HG03432 (cell line): ENCODE results near the gene ZNF484.
"Not testable (repeated sequence)": the region's sequence is repeated elsewhere in the genome, so short reads cannot be mapped to it uniquely, and the experiment has no call there.

ENCODE experiments used
- ATAC-seq: cut with Tn5 transposase; IDR thresholded peaks from one replicate; pipeline ENCODE4 v1.9.1; 2021; ENCODE audit warnings: mild to moderate bottlenecking, moderate library complexity; ENCODE audit not compliant: unreplicated experiment

ZNF484 gene

GRCh38 chr9:92877531-92878430, at the start of gene ZNF484:
ZNF484 (minus strand) TSS chr9:92878038; CDS start chr9:92875029, 3,009 bp downstream.
- peak; percentile 98 for ATAC-seq

GRCh38 chr9:92920437-92920836, 42.6 kb upstream of the ZNF484 start:
- ATAC-seq = no peak

GRCh38 chr9:92917176-92917800, 39.5 kb upstream of the ZNF484 start:
- ATAC-seq = no peak

GRCh38 chr9:92911511-92912475, 34.0 kb upstream of the ZNF484 start:
- ATAC-seq = no peak

GRCh38 chr9:92905137-92905536, 27.3 kb upstream of the ZNF484 start:
- not testable (repeated sequence) for ATAC-seq

GRCh38 chr9:92897323-92897722, 19.5 kb upstream of the ZNF484 start:
- no peak for ATAC-seq

GRCh38 chr9:92895812-92896436, 18.1 kb upstream of the ZNF484 start:
- no peak for ATAC-seq

- no peak for ATAC-seq
Observed at GRCh38 chr9:92894711-92895362, 17.0 kb upstream of the ZNF484 start.

GRCh38 chr9:92893916-92894610, 16.2 kb upstream of the ZNF484 start:
- ATAC-seq = not testable (repeated sequence)

- not testable (repeated sequence) for ATAC-seq
Observed at GRCh38 chr9:92892276-92892675, 14.4 kb upstream of the ZNF484 start.

GRCh38 chr9:92890761-92891160, 12.9 kb upstream of the ZNF484 start:
- ATAC-seq = no peak

- no peak for ATAC-seq
Observed at GRCh38 chr9:92887880-92888338, 10.1 kb upstream of the ZNF484 start.

- ATAC-seq = not testable (repeated sequence)
Observed at GRCh38 chr9:92886846-92887610, 9.2 kb upstream of the ZNF484 start.

GRCh38 chr9:92883666-92884405, 6.0 kb upstream of the ZNF484 start:
- not testable (repeated sequence) for ATAC-seq

- ATAC-seq = no peak
Observed at GRCh38 chr9:92882276-92882675, 4.4 kb upstream of the ZNF484 start.

- ATAC-seq = no peak
Observed at GRCh38 chr9:92875373-92875772, 2.5 kb downstream of the ZNF484 start.

- ATAC-seq = no peak
Observed at GRCh38 chr9:92870289-92870688, 7.5 kb downstream of the ZNF484 start.

GRCh38 chr9:92866600-92866999, 11.2 kb downstream of the ZNF484 start:
- not testable (repeated sequence) for ATAC-seq
